Measurements from ENCODE around the gene ABR.
"Not testable (repeated sequence)": the region's sequence is repeated elsewhere in the genome, so short reads cannot be mapped to it uniquely, and the experiment has no call there.

ABR gene

GRCh38 chr17:1009229-1010085 lies 170.3 kb downstream of the ABR start:
- DNase-seq (ENCODE audit: low read depth in 3 of 3) = no peak

GRCh38 chr17:1008008-1008761 lies 171.6 kb downstream of the ABR start:
- DNase-seq (ENCODE audit: low read depth in 3 of 3) = no peak

GRCh38 chr17:1007310-1008007 lies 172.3 kb downstream of the ABR start:
- no peak for DNase-seq (ENCODE audit: low read depth in 3 of 3)

GRCh38 chr17:1006054-1006453 lies 173.7 kb downstream of the ABR start:
- DNase-seq (ENCODE audit: low read depth in 3 of 3) = no peak

GRCh38 chr17:1005361-1005946 lies 174.3 kb downstream of the ABR start:
- DNase-seq (ENCODE audit: low read depth in 3 of 3) = no peak

GRCh38 chr17:1004769-1005295 lies 174.9 kb downstream of the ABR start:
- no peak for DNase-seq (ENCODE audit: low read depth in 3 of 3)

- DNase-seq (ENCODE audit: low read depth in 3 of 3) = no peak
Measured at GRCh38 chr17:1003972-1004768, 175.6 kb downstream of the ABR start.

GRCh38 chr17:1003633-1003971 lies 176.2 kb downstream of the ABR start:
- no peak for DNase-seq (ENCODE audit: low read depth in 3 of 3)

GRCh38 chr17:1002771-1003555 lies 176.8 kb downstream of the ABR start:
- DNase-seq (ENCODE audit: low read depth in 3 of 3) = no peak

GRCh38 chr17:1002412-1002753 lies 177.4 kb downstream of the ABR start:
- no peak for DNase-seq (ENCODE audit: low read depth in 3 of 3)

GRCh38 chr17:1001640-1002411 lies 178.0 kb downstream of the ABR start:
- DNase-seq (ENCODE audit: low read depth in 3 of 3) = no peak

- DNase-seq (ENCODE audit: low read depth in 3 of 3) = no peak
Measured at GRCh38 chr17:1000597-1001461, 179.0 kb downstream of the ABR start.

- no peak for DNase-seq (ENCODE audit: low read depth in 3 of 3)
Measured at GRCh38 chr17:998111-998510, 181.7 kb downstream of the ABR start.

- DNase-seq (ENCODE audit: low read depth in 3 of 3) = peak; percentile 76 to 89 (median 88)
Measured at GRCh38 chr17:996554-997344, 183.0 kb downstream of the ABR start, which contains the start of gene TIMM22. TIMM22 (plus strand) TSS chr17:997129; CDS start chr17:997143, 14 bp downstream.

- DNase-seq (ENCODE audit: low read depth in 3 of 3) = not testable (repeated sequence)
Measured at GRCh38 chr17:995324-995723, 184.5 kb downstream of the ABR start.

- no peak for DNase-seq (ENCODE audit: low read depth in 3 of 3)
Measured at GRCh38 chr17:992933-993332, 186.8 kb downstream of the ABR start.

GRCh38 chr17:988561-988960 lies 191.2 kb downstream of the ABR start:
- DNase-seq (ENCODE audit: low read depth in 3 of 3) = no peak

- DNase-seq (ENCODE audit: low read depth in 3 of 3) = no peak
Measured at GRCh38 chr17:987931-988330, 191.8 kb downstream of the ABR start.
